A673 (cell line): ENCODE measurements around the gene NOL9. TPM values are rescaled to one million over a fixed set of nuclear protein-coding genes. Genes with fewer than 3 reads are reported as not detected.

ENCODE experiments used
- BruUV-seq: library from RNA; stranded (reverse); fragments of 400-500 nt; replicated peaks from 2 replicates; lab custom pipeline; 2021; lab: Mats Ljungman, UMichigan
- CTCF ChIA-PET: fragments of 300-600 bp; sonication (Branson Sonifier 250); formaldehyde crosslinking; loops from one replicate; lab custom pipeline; 2022; ENCODE audit warnings: antibody characterized with exemption; lab: Charles Lee
- POLR2A ChIA-PET: fragments of 300-600 bp; sonication (Branson Sonifier 250); formaldehyde crosslinking; loops from one replicate; lab custom pipeline; 2022; ENCODE audit warnings: antibody characterized with exemption; ENCODE audit not compliant: low non-redundant PET; lab: Charles Lee
- DNase-seq: peaks from one replicate; pipeline ENCODE4 v3.0.0-alpha.2; 2015; ENCODE audit warnings: low spot score
- H3K27ac ChIP-seq: fragments of 200-600 bp; sonication (generic); 2 replicates; pipeline ENCODE4 v1.5.1; 2016; ENCODE audit warnings: mixed run types, low read depth, mild to moderate bottlenecking, mixed read lengths, antibody characterized with exemption, low read length; ENCODE audit not compliant: poor library complexity, severe bottlenecking
- H3K27me3 ChIP-seq: fragments of 200-600 bp; sonication (generic); replicated peaks from 2 replicates; pipeline ENCODE4 v1.6.1; 2017; ENCODE audit warnings: mixed run types, low read depth, mild to moderate bottlenecking, mixed read lengths, antibody characterized with exemption, low read length; ENCODE audit not compliant: insufficient read depth, poor library complexity
- H3K36me3 ChIP-seq: fragments of 200-600 bp; sonication (generic); 2 replicates; pipeline ENCODE4 v1.6.1; 2016; ENCODE audit warnings: mixed run types, mild to moderate bottlenecking, mixed read lengths, antibody characterized with exemption, low read length; ENCODE audit not compliant: insufficient read depth, poor library complexity, severe bottlenecking
- H3K4me1 ChIP-seq: fragments of 200-600 bp; sonication (generic); 2 replicates; pipeline ENCODE4 v1.6.1; 2017; ENCODE audit warnings: mixed run types, mild to moderate bottlenecking, mixed read lengths, antibody characterized with exemption, low read length; ENCODE audit not compliant: insufficient read depth, poor library complexity, severe bottlenecking
- H3K4me3 ChIP-seq: fragments of 200-600 bp; sonication (generic); 2 replicates; pipeline ENCODE4 v1.5.1; 2016; ENCODE audit warnings: low read depth, mixed run types, mild to moderate bottlenecking, mixed read lengths, low read length; ENCODE audit not compliant: poor library complexity, severe bottlenecking
- H3K9me3 ChIP-seq: fragments of 200-600 bp; sonication (generic); 2 replicates; pipeline ENCODE4 v1.6.1; 2016; ENCODE audit warnings: mixed run types, low read depth, mild to moderate bottlenecking, mixed read lengths, antibody characterized with exemption, low read length; ENCODE audit not compliant: poor library complexity, severe bottlenecking
- EZH2 ChIP-seq: fragments of 200-600 bp; sonication (generic); IDR thresholded peaks from 2 replicates; pipeline ENCODE4 v1.6.1; 2017; ENCODE audit warnings: borderline replicate concordance, low read depth, mild to moderate bottlenecking, mixed read lengths, antibody characterized with exemption, low read length; ENCODE audit not compliant: poor library complexity, severe bottlenecking
- intact Hi-C: fragments of 100-400 bp; cut with micrococcal nuclease; formaldehyde crosslinking; loops from one replicate; pipeline ENCODE4 v1.10.0; 2022; ENCODE audit not compliant: unreplicated experiment
- total RNA-seq: library from RNA; stranded (reverse); gene quantifications from 2 replicates; pipeline ENCODE4 v1.2.3, GENCODE V29; 2021
- TF ChIP-seq, protein P1 (sequence below): fragments of 300-800, 200-600 bp; sonication (generic); conservative IDR thresholded peaks from 2 replicates; pipeline ENCODE4 v1.5.1; 2017; ENCODE audit warnings: low read depth, mild to moderate bottlenecking, antibody characterized with exemption, low read length, moderate library complexity, mixed read lengths

The NOL9 gene
- total RNA-seq, 1 experiment from 2014 or later = 55.6 TPM

DNA sequence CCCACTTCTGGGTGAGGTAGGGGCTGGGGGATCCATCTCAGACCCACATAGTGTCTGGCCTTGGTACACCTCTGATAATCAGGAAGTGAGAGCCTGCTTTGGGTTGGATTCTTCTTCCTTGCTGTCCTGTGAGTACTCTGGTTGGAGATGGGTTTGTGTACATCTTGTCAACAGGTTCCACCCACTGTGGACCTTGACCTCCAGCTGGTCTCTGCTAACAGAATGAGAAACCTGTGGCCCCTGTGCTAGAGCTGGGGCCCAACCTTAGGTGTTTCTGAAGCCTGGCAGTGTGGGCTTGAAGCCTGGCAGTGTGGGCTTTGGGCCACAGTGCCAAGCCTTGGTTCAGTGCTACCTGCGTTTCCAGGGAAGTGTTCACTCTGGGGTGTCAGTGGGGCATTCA, 28.1 kb upstream of the NOL9 start:
- no peaks in the 10 kb centered on the region for H3K9me3 ChIP-seq
- no peak overlapping the region for H3K27ac ChIP-seq
- no TSS peak for BruUV-seq
- ChIA-PET POLR2A (no interaction called here), CTCF (no interaction called here)
- H3K4me1 ChIP-seq = peaks cover 14% of the 10 kb centered on the region
- intact Hi-C loops = no loop called here
- no peak overlapping the region for H3K4me3 ChIP-seq
- DNase-seq = no peak
- peaks cover 3% of the 10 kb centered on the region for H3K36me3 ChIP-seq
- no peaks in the 10 kb centered on the region for H3K27me3 ChIP-seq
- TF ChIP-seq EZH2 = no peak
- TF ChIP-seq, protein P1, sequence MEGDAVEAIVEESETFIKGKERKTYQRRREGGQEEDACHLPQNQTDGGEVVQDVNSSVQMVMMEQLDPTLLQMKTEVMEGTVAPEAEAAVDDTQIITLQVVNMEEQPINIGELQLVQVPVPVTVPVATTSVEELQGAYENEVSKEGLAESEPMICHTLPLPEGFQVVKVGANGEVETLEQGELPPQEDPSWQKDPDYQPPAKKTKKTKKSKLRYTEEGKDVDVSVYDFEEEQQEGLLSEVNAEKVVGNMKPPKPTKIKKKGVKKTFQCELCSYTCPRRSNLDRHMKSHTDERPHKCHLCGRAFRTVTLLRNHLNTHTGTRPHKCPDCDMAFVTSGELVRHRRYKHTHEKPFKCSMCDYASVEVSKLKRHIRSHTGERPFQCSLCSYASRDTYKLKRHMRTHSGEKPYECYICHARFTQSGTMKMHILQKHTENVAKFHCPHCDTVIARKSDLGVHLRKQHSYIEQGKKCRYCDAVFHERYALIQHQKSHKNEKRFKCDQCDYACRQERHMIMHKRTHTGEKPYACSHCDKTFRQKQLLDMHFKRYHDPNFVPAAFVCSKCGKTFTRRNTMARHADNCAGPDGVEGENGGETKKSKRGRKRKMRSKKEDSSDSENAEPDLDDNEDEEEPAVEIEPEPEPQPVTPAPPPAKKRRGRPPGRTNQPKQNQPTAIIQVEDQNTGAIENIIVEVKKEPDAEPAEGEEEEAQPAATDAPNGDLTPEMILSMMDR = no peak

DNA sequence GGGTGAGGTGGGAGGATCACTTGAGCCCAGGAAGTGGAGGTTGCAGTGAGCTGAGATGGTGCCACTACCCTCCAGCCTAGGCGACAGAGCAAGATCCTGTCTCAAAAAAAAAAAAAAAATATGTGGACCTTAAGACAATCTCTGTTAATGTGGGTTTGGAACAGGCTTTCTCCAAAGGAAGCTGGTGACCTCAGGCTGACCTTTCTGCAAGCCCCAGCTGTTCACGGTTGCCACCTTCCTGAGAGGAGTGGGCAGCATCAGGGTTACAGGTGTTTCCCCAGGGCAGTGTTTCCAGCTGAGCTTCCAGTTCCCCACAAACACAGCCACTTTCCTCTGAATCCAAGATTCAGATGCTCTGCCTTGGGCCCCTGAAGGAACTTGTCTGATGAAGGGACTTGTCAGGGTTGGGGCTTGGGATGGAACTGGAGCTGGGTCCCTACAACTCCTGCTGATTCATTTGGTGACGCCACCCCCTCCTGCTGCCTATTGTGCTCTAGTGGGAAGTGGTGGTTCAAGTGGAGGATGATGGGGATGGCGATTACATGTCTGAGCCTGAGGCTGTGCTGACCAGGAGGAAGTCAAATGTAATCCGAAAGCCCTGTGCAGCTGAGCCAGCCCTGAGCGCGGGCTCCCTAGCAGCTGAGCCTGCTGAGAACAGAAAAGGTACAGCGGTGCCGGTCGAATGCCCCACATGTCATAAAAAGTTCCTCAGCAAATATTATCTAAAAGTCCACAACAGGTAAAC, 27.4 kb upstream of the NOL9 start:
- Histone ChIP-seq H3K27me3 (no peaks in the 10 kb centered on the region), H3K4me1 (peaks cover 14% of the 10 kb centered on the region), H3K36me3 (peaks cover 3% of the 10 kb centered on the region), H3K27ac (no peak overlapping the region), H3K4me3 (no peak overlapping the region), H3K9me3 (no peaks in the 10 kb centered on the region)
- CTCF ChIA-PET = interaction anchor here (0.7 kb wide), 1 partner anchor 723 kb away, joined by 3 read pairs; no protein-coding TSS in a partner anchor
- intact Hi-C loops = no loop called here
- no TSS peak for BruUV-seq
- DNase-seq = no peak
- POLR2A ChIA-PET = no interaction called here
- TF ChIP-seq, protein P1 = no peak
- TF ChIP-seq EZH2 = no peak

DNA sequence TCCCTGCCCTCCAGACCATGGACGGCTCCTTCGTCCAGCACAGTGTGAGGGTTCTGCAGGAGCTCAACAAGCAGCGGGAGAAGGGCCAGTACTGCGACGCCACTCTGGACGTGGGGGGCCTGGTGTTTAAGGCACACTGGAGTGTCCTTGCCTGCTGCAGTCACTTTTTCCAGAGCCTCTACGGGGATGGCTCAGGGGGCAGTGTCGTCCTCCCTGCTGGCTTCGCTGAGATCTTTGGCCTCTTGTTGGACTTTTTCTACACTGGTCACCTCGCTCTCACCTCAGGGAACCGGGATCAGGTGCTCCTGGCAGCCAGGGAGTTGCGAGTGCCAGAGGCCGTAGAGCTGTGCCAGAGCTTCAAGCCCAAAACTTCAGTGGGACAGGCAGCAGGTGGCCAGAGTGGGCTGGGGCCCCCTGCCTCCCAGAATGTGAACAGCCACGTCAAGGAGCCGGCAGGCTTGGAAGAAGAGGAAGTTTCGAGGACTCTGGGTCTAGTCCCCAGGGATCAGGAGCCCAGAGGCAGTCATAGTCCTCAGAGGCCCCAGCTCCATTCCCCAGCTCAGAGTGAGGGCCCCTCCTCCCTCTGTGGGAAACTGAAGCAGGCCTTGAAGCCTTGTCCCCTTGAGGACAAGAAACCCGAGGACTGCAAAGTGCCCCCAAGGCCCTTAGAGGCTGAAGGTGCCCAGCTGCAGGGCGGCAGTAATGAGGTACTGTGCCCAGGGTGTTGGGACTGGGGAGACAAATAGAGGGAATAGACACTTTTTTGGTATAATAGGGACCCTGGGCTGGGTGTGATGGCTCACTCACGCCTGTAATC, 26.5 kb upstream of the NOL9 start:
- Histone ChIP-seq H3K27me3 (no peaks in the 10 kb centered on the region), H3K36me3 (peaks cover 3% of the 10 kb centered on the region), H3K4me3 (peak overlapping the region; percentile 89), H3K9me3 (no peaks in the 10 kb centered on the region), H3K4me1 (peaks cover 14% of the 10 kb centered on the region), H3K27ac (peak overlapping the region; percentile 85)
- TF ChIP-seq, protein P1 = no peak
- no peak for TF ChIP-seq EZH2
- CTCF ChIA-PET = no interaction called here
- TSS peak; percentile 36 for BruUV-seq
- peak; percentile 52 for DNase-seq
- POLR2A ChIA-PET = no interaction called here
- intact Hi-C loops = no loop called here
